Measurements from ENCODE around the gene MAGEB16.

DNA sequence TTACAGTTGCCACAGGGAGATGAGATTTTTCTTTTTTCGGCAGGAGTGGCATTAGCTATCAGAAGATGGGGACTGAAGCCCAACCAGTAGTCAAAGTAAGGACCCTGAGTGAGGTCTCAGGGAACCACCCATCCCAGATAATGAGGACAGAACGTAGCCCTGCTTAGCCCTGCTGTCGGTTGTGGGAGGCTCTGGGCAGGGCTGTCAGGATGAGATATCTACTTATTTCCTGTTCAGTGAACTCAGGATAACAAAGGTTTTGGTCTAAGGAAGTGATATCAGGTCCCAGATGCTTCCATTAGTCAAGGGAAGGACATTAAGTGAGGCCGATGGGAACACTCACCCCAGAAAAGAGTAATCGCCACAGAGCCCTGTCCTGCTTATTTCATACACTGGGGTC, 2.3 kb downstream of the MAGEB16 start:
- TF ChIP-seq, protein P1, sequence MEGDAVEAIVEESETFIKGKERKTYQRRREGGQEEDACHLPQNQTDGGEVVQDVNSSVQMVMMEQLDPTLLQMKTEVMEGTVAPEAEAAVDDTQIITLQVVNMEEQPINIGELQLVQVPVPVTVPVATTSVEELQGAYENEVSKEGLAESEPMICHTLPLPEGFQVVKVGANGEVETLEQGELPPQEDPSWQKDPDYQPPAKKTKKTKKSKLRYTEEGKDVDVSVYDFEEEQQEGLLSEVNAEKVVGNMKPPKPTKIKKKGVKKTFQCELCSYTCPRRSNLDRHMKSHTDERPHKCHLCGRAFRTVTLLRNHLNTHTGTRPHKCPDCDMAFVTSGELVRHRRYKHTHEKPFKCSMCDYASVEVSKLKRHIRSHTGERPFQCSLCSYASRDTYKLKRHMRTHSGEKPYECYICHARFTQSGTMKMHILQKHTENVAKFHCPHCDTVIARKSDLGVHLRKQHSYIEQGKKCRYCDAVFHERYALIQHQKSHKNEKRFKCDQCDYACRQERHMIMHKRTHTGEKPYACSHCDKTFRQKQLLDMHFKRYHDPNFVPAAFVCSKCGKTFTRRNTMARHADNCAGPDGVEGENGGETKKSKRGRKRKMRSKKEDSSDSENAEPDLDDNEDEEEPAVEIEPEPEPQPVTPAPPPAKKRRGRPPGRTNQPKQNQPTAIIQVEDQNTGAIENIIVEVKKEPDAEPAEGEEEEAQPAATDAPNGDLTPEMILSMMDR (conservative IDR thresholded peaks at IDR 0.05), result no peak
- no peak for TF ChIP-seq ZFX (IDR thresholded peaks at IDR 0.05)
